Activated T-cell treated with anti-CD3 and anti-CD28 coated beads for 4 hours (primary cell): ENCODE data around the gene CDC45.
"Not testable (repeated sequence)": the region's sequence is repeated elsewhere in the genome, so short reads cannot be mapped to it uniquely, and the experiment has no call there.

Source experiments
- DNase-seq: peaks from one replicate; pipeline ENCODE4 v3.0.0-alpha.2; 2020

Gene CDC45

DNA sequence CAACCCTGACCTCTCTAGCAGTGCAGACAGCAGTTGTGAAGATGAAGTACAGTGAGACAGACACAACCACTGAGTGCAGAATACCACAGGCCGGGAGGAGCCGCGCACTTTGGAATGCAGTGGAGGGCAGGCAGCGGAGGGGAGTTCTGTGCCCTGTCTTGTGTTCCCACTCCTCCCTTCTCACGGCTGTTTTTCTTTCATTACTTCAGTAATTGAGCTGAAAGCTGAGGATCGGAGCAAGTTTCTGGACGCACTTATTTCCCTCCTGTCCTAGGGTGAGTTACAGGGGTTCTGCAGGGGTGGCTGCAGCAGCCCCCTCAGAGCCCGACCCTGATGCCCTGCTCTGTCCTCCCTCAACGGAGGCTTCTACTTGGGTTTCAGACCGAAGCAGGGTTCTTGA lies 38.9 kb downstream of the CDC45 start:
- DNase-seq = no peak

DNA sequence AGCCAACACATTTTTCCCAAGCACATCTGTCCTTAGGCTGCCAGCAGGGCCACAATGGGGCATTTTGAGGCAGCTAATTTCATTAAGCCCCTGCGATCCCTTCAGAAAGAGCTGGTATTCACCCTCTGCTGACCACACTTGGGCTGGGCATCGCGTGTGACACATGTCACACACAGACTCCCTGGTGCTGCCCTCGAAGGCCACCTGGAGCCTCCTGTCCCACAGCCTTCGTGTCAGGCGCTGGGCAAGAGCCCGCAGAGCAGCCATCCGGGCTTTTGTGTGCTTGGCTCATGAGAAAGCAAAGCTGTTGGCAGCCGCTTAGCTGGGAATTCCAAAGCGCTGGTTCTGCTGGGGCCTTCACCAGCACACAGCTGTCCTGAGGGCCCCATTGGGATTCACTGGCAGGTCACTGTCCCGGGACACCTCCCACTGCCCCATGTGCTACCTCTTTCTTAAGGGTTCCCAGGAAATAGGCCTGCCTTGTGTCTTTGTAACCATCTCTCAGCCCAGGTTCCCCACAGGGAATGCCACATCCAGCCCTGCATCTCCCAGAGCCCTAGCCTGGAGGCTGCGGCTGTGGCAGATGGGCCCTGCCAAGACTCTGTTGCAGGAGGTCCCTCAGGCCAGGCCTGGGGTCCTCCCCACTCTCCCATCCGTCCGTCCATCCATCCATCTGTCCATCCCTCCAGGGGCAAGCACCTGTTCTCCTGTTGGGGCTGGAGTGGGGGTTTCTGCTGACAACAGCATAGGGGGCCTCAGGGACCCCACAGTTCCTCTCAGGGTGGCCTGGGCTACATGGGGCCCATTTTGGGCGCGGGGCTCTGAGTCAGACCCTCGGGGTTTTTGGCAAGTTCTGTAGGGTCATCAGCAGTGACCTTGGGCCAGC lies 39.6 kb downstream of the CDC45 start:
- no peak for DNase-seq

DNA sequence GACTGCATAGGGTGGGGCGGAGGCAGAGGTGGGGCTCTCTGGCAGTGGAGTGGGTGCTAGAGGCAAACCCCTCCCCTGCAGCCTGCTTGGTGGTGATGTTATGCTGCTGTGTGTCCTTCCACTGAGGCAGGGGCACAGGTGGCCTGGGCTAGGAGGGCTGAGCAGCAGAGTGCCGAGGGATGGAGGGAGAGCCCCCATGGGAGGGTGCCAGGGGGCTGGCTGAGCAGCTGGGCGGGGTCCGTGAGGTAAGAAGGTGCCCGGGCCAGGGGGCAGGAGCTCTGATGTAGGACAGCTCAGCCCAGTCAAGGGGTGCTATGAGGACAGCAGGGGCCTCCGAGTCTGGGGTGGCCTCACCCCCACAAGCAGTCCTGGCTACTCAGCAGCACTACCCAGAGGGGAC lies 40.3 kb downstream of the CDC45 start:
- no peak for DNase-seq

DNA sequence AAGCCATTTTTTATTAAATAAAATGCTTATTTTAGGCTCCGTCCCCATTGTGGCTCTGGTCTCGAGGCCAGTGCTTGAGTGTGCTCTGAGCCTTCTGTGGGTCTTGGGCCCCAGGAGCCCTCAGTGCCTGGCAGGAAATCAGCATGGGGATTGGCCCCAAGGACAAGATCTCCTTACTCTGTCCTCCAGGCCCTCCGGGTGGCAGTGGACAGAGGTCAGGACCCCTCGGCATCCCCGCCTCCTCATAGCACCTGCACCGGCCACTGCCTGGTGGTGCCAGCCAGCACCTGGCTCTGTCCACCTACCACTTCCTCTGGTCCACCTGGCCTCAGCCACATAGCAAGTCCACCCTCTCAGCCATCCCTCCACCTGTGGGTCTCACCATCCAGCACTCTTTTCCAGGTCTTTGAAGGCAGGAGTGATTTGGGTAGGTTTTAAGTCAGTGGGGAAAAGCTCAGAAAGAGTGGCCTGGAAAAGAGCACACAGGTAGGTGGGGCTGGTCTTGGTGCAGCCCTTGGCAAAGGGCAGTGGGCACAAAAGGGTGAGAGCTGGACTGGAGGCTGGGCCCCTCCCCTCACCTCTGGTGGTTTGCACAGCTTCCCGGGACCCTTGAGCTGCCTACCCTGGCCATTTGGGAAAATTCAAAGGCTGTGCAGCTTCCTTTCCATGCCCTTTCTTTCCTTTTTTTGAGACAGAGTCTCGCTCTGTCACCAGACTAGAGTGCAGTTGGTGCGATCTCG lies 41.0 kb downstream of the CDC45 start:
- DNase-seq = no peak

DNA sequence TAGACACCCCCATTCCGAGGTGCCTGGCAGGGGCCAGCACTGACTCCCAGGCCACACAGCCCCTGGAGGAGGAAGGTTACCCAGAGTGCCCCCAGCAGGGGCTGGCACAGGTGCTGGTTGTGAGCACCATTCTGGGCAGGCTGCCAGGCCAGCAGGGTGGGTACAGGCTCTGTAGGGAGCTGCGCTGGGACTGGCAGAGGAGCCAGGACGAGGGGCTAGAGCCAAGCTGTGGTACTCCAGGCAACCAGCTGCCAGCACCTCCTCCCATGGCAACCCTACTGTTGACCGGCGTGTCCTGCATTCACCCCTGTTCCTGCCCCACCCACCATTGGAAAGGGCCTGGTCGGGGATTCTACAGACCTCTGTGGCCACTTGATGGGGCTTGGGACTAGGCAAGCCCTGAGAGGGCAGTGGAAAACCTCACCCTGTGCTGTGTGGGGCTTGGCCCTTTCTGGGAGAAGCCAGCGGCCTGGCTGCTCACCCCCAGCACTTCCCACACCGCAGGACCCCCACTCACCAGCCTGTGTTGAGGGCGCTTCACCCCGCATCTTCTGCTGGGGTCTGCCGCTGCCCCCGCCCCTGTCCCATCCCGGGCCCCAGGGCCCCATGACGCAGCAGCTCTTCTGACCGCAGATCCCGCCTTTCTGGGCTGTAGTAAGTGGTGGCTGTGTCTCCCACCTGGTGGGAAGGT lies 42.6 kb downstream of the CDC45 start:
- no peak for DNase-seq

DNA sequence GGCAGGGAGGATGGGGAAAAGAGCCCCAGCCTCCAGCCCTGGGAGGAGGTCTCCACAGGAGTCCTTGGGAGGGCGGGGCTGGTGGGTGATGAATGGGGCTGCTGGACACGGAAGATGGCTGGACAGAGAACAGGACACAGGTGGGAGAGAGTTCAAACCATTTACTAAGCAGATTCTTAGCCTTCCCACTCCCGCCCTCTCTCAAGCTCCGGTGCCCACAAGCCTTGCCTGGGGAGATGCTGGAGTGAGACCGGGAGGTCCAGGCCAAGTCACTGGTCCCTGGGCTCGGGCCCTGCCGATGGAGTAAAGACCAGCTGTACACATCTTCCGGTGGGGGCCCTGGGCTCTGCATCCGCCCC lies 43.1 kb downstream of the CDC45 start:
- no peak for DNase-seq

DNA sequence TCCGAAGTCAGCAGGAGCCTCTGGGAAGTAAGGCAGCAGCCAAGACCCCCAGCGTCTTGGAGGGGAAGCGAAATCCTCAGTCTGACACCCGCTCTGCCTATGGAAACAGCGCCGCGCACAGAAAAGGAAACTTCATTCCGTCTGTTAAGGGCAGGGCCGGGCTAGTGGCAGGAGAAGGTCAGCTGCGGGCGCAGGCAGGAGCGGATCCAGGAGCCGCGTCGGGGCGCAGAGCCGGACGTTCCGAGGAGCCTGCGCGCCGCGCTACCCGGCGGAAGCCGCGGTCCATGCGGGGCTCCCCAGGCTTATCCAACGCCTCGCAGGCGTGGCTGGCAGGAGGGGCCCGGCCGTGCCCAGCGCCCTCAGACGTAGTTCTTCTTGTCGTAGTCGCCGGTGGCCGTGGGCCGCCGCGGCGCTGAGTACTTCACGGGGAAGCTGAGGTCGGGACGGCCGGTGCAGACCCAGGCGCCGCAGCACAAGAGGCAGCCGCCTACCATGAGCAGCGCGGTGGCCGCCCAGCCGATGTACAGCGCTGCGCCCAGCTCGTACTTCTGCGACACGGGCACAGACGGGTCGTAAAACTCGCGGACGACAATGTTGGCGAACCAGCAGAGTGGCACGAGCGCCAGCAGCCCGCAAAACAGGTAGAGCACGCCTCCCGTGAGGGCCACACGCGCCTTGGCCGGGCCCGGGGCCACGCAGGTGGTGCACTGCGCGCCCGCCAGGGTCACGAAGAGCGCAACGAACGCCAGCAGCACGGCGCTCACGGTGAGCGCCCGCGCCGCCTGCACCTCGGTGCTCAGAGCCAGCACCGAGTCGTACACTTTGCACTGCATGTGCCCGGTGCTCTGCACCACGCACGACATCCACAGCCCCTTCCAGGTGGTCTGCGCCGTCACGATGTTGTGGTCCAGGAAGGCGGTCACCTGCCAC lies 43.8 kb downstream of the CDC45 start:
- DNase-seq = no peak

DNA sequence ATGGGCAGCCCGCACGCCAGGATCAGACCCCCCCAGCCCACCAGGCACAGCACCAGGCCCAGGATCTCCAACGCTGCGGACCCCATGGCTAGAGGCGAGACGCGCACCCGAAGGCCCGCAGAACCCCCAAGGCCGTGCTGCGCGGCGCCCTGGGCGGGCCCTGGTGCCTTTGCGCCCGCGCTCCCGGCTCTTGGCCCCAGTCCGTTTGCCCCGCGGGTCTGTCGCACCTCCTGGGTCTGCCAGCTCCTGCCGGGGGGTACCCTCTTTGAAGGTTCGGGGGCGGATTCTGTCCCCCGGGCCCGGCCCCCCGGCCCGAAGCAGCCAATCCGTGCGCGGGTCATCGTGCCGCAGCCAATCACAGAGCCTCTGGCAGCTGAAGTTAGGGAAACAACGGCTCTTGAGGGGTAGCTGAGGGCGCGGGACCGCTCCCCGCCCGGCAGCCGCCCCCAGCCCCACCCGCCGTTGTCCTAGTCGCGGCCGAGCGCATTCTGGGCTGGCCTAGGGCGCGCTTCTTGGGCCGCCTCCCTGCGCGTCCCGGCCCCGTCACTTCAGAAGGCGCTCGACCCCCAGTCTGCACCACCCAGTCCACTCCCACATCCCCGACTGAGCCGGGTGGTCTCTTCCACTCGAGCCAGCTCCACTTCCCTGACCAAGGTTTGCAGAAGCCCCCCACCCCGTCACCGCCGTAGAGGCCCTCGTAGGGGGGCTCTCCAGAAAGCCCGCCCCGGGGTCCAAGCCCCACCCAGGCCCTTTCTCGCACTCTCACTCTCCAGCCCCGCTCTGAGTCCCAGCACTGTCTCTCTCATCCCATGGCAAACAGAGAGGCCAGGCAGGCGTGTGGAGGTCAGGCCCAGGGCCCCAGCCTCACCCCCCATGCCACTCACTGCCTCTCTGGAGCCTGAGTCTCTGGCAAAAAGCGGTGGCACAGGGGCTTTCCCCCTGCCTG lies 44.7 kb downstream of the CDC45 start, which contains the start of gene CLDN5:
CLDN5 (minus strand) TSS at position 241 of the 946 bp plus-strand sequence; CDS start at position 86, 155 bp downstream.
- DNase-seq = no peak

DNA sequence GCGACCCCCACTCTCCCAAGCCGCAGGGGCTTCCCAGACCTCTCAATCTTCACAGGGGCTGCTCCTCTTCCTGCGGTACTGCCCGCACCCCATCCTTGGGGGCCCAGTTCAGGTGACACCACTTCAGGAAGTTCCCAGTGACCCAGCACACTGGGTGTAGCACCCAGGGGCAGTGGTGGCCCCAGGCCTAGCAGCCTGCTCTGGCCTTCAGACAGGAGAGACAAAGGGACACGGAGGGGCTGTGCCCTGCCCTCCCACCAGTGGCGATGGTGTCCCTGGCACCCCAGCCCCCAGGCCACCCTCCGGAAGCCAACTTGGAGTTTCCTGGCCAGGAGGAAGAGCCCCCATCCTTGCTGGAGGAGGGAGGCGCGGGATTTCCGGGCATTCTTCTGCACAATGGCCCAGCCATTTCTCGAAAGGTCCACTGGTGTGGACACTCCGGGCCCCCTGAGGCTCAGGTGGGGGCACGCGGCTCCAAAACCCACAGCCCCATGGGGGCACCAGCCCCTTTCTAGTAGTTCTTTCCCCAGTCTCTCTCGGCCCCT lies 45.5 kb downstream of the CDC45 start:
- no peak for DNase-seq

DNA sequence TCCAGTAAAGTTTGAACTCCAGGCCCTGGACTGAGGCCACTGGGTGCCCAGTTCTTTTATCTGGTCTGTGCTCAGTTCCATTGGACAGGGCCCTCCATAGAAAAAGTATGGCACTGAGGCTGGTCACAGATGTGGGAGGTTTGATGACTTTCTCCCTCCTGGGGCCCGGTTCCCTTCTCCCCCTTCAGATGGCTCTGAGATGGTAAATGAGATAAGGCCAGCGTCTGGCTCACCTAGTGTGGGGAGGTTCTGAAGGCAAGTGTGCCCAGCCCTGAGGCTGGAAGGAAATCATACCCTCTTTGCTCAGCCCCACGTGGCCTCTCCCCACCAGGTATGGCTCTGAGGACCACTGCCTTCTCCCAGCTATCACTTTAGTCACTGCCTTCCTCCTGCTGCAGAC lies 45.9 kb downstream of the CDC45 start:
- no peak for DNase-seq

DNA sequence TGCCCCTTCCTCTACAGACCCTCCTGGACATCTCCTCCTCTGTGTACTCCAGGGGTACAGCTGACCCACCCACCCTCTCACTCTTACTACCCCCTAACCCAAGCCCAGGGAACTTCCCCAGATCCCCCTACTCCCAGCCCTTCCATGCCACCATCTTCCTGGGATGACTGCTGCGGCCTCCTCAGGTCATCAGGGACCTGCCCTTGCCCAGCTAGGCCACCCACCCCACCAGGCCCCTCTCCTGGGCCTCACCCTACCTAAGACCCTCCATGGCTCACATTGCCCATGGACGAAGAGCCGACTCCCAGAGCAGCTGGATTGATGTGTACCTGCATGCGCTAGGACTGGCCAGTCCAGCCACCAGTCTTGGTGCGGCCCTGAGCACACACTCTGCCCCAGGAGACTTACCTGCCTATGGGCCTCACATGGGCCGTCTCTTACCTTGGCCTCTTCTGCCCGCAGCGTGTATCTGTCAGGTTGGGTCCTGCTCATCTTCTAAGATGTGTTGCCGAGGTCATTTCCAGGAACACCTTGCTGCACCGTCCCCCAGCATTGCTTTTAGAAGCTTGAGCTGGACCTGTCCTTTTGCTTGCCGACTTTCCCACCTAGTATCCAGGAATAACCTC lies 46.5 kb downstream of the CDC45 start:
- DNase-seq = no peak

DNA sequence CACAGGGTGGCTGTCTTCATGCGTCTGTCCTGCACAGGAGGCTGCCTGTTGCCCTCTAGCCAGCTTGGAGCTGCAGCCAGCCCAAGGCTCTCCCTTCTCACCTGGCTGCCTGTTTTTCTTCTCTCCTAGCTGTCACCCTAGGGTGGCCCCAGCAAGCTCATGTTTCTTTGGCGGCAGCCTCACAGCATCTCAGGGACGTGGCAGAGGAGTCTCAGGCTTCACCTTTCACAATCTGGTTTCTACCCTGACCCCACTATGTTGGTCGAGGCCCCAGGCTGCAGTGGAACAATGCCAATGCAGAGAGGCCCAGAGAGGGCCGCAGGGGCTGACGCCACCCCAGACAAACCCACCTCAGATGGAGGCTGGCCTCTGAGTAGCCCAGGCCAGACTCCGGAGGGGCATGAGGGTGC lies 47.0 kb downstream of the CDC45 start:
- no peak for DNase-seq

DNA sequence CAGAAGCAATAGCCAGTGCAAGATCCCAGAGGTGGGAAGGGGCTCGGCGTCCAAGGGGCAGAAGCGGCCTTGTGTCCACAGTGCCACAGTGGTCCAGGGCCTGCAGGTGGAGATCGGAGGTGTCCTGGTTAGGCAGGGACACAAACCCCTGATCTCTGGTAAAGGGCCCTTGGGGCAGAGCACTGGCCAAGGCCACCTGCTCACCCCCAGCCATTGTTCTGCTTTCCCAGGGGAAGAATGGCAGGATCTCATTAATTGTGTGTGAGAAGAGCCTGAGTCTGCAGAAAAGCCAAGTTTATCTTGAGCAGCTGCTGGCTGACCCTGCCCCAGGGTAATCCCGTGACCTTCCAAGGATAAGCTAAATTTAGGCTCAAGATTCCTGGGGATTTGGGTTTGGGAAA lies 47.6 kb downstream of the CDC45 start:
- DNase-seq = no peak

DNA sequence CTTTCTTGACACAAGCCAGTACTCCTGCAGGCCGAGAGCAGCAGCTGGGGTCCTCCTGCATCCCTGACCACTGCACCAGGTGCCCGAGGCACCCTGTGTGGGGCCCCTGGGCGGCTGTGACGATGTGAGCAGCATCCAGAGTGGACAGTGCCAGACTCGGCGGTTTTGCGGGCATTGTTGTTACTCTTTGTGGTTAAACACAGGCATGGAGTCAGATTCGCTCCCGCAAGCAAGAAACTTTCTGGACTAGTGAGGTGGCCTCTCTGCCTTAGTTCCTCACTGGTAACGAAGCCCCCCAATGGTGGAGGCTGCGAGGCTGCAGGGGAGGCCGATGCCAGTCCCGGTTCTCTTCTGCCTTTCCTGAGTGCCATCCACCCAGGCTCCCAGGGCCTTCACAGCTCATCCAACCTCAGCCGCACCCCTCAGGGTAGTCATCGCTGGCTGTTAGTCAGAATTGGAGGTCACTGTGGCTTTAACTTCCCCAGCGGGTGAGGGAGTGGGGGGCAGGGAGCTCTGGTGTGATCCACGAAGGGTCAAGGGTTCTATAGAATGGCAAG lies 48.2 kb downstream of the CDC45 start:
- DNase-seq = no peak

DNA sequence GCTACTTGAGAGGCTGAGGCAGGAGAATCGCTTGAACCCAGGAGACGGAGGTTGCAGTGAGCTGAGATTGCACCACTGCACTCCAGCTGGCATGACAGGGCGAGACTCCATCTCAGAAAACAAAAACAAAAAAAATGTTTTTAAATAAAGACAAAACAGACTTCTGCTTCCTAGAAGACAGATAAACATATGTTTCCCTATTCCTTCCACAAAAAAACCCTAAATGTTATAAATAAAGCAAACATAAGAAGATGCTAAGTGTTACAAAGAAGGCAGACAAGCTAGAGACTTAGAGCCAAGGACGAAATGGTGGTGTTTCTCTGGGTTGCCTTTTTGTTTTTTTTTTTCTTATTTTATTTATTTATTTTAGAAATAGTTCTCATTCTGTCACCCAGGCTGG lies 50.1 kb downstream of the CDC45 start:
- DNase-seq = no peak

DNA sequence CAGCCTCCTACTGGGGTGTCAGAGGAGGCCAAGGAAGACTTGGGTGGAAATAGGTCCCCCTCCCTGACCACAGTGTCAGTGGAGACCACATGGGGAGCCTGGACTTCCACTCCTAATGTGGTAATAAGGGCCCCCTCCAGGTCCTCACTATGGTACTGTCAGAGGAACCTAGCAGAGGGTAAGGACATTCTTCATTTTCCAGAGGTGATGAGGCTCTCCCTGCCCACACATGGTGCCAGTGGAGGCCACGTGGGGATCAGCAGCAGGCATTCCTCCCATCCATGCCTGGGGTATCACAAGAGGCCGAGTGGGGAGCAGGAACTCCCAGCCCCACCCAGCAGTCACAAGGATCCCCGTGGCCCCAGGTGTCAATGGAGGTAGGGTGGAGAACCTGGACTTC lies 51.0 kb downstream of the CDC45 start:
- DNase-seq = no peak

DNA sequence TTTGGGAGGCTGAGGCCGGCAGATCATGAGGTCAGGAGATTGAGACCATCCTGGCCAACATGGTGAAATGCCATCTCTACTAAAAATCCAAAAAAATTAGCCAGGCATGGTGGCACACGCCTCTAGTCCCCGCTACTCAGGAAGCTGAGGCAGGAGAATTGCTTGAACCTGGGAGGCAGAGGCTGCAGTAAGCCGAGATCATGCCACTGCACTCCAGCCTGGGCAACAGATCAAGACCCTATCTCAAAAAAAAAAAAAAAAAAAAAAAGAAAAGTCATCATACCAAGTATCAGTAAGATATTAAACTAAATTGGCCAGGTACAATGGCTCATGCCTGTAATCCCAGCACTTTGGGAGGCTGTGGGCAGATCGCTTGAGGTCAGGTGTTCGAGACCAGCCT lies 51.6 kb downstream of the CDC45 start:
- not testable (repeated sequence) for DNase-seq

DNA sequence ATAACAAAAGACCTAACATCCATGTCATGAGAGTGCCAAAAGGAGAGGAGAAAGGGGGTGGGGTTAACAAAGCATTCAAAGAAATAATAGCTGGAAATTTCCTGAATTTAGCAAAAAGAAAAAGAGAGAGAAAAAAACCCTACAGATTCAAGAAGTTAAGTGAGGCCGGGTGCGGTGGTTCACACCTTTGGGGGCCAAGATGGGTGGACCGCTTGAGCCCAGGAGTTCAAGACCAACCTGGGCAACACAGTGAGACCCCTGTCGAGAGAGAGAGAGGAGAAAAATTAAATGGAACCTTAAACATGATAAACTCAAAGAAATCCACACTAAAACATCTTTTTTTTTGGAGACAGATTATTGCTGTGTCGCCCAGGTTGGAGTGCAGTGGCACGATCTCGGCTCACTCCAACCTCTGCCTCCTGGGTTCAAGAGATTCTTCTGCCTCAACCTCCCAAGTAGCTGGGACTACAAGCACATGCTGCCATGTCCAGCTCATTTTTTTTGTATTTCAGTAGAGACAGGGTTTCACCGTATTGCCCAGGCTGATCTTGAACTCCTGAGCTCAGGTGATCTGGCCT lies 53.4 kb downstream of the CDC45 start:
- DNase-seq = no peak

DNA sequence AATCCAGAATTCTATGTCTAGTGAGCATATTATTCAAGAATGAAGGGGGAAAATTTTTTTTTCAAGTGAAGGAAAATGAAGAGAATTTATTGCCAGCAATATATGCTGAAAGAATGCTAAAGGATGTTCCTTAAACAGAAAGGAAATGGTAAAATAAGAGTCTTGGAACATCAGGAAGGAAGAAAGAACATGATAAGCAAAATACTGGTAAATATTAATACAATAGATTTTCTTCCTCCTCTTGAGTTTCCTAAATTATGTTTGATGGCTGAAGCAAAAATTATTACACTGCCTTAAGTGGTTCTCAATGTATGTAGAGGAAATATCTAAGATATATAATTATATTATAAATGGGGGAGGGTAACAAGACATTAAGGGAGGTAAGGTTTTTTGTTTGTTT lies 54.1 kb downstream of the CDC45 start:
- no peak for DNase-seq

DNA sequence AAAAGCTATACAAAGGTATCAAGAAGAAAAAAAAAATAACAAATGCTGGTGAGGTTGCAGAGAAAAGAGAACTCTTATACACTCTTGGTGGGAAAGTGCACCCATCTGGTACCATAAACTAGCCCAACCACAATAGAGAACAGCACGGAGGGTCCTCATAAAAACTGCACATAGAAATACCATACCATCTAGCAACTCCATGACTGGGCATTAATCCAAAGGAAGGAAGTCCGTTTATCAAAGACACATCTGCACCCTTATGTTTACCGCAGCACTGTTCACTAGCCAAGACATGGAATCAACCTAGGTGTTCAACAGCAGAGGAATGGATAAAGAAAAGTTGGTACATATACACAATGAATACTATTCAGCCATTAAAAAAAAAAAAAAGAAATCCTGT lies 55.3 kb downstream of the CDC45 start:
- no peak for DNase-seq
